Measurements from ENCODE around the gene HOGA1.

The HOGA1 gene

GRCh38 chr10:97580421-97581367, 3.5 kb upstream of the HOGA1 start:
- Mint-ChIP-seq H3K9me3 (no peaks in the 10 kb centered on the region), H3K27ac (no peak overlapping the region), H3K4me3 (no peak overlapping the region), H3K36me3 (no peaks in the 10 kb centered on the region), H3K4me1 (no peaks in the 10 kb centered on the region), H3K27me3 (peaks cover 2% of the 10 kb centered on the region)
- ATAC-seq (ENCODE audit: low read depth) (no peak), DNase-seq (ENCODE audit: low spot score in 2 of 2) (no peak)

- Mint-ChIP-seq H3K27ac (no peak overlapping the region), H3K4me1 (no peaks in the 10 kb centered on the region), H3K4me3 (no peak overlapping the region), H3K27me3 (peaks cover 2% of the 10 kb centered on the region), H3K9me3 (no peaks in the 10 kb centered on the region), H3K36me3 (no peaks in the 10 kb centered on the region)
- no peak for DNase-seq (ENCODE audit: low spot score in 2 of 2)
- no peak for ATAC-seq (ENCODE audit: low read depth)
Observed at GRCh38 chr10:97582169-97582568, 2.0 kb upstream of the HOGA1 start.

GRCh38 chr10:97583476-97583875, 713 bp upstream of the HOGA1 start:
- Mint-ChIP-seq H3K4me1 (no peaks in the 10 kb centered on the region), H3K4me3 (no peak overlapping the region), H3K9me3 (no peaks in the 10 kb centered on the region), H3K36me3 (no peaks in the 10 kb centered on the region), H3K27me3 (peaks cover 2% of the 10 kb centered on the region), H3K27ac (no peak overlapping the region)
- ATAC-seq (ENCODE audit: low read depth) (no peak), DNase-seq (ENCODE audit: low spot score in 2 of 2) (no peak)

GRCh38 chr10:97584798-97585438, 729 bp downstream of the HOGA1 start:
- H3K27me3 Mint-ChIP-seq: no peaks in the 10 kb centered on the region
- H3K4me1 Mint-ChIP-seq: no peaks in the 10 kb centered on the region
- H3K27ac Mint-ChIP-seq: no peak overlapping the region
- no peaks in the 10 kb centered on the region for H3K36me3 Mint-ChIP-seq
- DNase-seq (ENCODE audit: low spot score in 2 of 2) (no peak), ATAC-seq (ENCODE audit: low read depth) (no peak)
- no peak overlapping the region for H3K4me3 Mint-ChIP-seq
- no peaks in the 10 kb centered on the region for H3K9me3 Mint-ChIP-seq

GRCh38 chr10:97585439-97585811, 1.2 kb downstream of the HOGA1 start:
- H3K27ac Mint-ChIP-seq: no peak overlapping the region
- no peaks in the 10 kb centered on the region for H3K4me1 Mint-ChIP-seq
- H3K27me3 Mint-ChIP-seq: no peaks in the 10 kb centered on the region
- no peak overlapping the region for H3K4me3 Mint-ChIP-seq
- DNase-seq (ENCODE audit: low spot score in 2 of 2) (no peak), ATAC-seq (ENCODE audit: low read depth) (no peak)
- H3K9me3 Mint-ChIP-seq: no peaks in the 10 kb centered on the region
- no peaks in the 10 kb centered on the region for H3K36me3 Mint-ChIP-seq

GRCh38 chr10:97587183-97587582, 3.0 kb downstream of the HOGA1 start:
- Mint-ChIP-seq H3K9me3 (no peaks in the 10 kb centered on the region), H3K27me3 (no peaks in the 10 kb centered on the region), H3K36me3 (no peaks in the 10 kb centered on the region), H3K4me3 (no peak overlapping the region), H3K27ac (no peak overlapping the region), H3K4me1 (no peaks in the 10 kb centered on the region)
- no peak for ATAC-seq (ENCODE audit: low read depth)
- no peak for DNase-seq (ENCODE audit: low spot score in 2 of 2)

- ATAC-seq (ENCODE audit: low read depth) (no peak), DNase-seq (ENCODE audit: low spot score in 2 of 2) (no peak)
- Mint-ChIP-seq H3K4me1 (no peaks in the 10 kb centered on the region), H3K9me3 (no peaks in the 10 kb centered on the region), H3K27me3 (no peaks in the 10 kb centered on the region), H3K36me3 (no peaks in the 10 kb centered on the region), H3K27ac (no peak within 1 kb of the TSS), H3K4me3 (no peak within 1 kb of the TSS)
Observed at GRCh38 chr10:97589479-97589878, 5.3 kb downstream of the HOGA1 start, which contains the start of gene C10orf62. Gene C10orf62, plus strand, starts transcription at chr10:97589721. Its CDS starts 177 bp downstream, at chr10:97589898.

- Mint-ChIP-seq H3K27me3 (no peaks in the 10 kb centered on the region), H3K4me3 (no peak overlapping the region), H3K4me1 (no peaks in the 10 kb centered on the region), H3K27ac (no peak overlapping the region), H3K36me3 (no peaks in the 10 kb centered on the region), H3K9me3 (no peaks in the 10 kb centered on the region)
- DNase-seq (ENCODE audit: low spot score in 2 of 2) (no peak), ATAC-seq (ENCODE audit: low read depth) (no peak)
Observed at GRCh38 chr10:97590082-97590747, 6.0 kb downstream of the HOGA1 start.

GRCh38 chr10:97590748-97591495, 6.7 kb downstream of the HOGA1 start:
- Mint-ChIP-seq H3K27ac (no peak overlapping the region), H3K4me3 (no peak overlapping the region)

GRCh38 chr10:97593421-97593820, 9.2 kb downstream of the HOGA1 start:
- H3K36me3 Mint-ChIP-seq: no peaks in the 10 kb centered on the region
- no peaks in the 10 kb centered on the region for H3K4me1 Mint-ChIP-seq
- DNase-seq (ENCODE audit: low spot score in 2 of 2) (no peak), ATAC-seq (ENCODE audit: low read depth) (no peak)
- no peaks in the 10 kb centered on the region for H3K27me3 Mint-ChIP-seq
- H3K27ac Mint-ChIP-seq: no peak overlapping the region
- H3K4me3 Mint-ChIP-seq: no peak overlapping the region
- no peaks in the 10 kb centered on the region for H3K9me3 Mint-ChIP-seq

More at GRCh38 chr10:97590748-97591495, 6.7 kb downstream of the HOGA1 start:
- no peaks in the 10 kb centered on the region for H3K9me3 Mint-ChIP-seq
- DNase-seq (ENCODE audit: low spot score in 2 of 2) (no peak), ATAC-seq (ENCODE audit: low read depth) (no peak)
- H3K36me3 Mint-ChIP-seq: no peaks in the 10 kb centered on the region
- H3K4me1 Mint-ChIP-seq: no peaks in the 10 kb centered on the region
- no peaks in the 10 kb centered on the region for H3K27me3 Mint-ChIP-seq

GRCh38 chr10:97596101-97597082, 12.2 kb downstream of the HOGA1 start:
- no peaks in the 10 kb centered on the region for H3K9me3 Mint-ChIP-seq
- no peaks in the 10 kb centered on the region for H3K36me3 Mint-ChIP-seq
- H3K4me1 Mint-ChIP-seq: no peaks in the 10 kb centered on the region
- no peaks in the 10 kb centered on the region for H3K27me3 Mint-ChIP-seq
- H3K4me3 Mint-ChIP-seq: no peak overlapping the region
- ATAC-seq (ENCODE audit: low read depth): no peak
- no peak for DNase-seq (ENCODE audit: low spot score in 2 of 2)
- H3K27ac Mint-ChIP-seq: no peak overlapping the region

- no peak overlapping the region for H3K4me3 Mint-ChIP-seq
- no peaks in the 10 kb centered on the region for H3K27me3 Mint-ChIP-seq
- H3K27ac Mint-ChIP-seq: no peak overlapping the region
- no peaks in the 10 kb centered on the region for H3K36me3 Mint-ChIP-seq
- no peaks in the 10 kb centered on the region for H3K9me3 Mint-ChIP-seq
- no peaks in the 10 kb centered on the region for H3K4me1 Mint-ChIP-seq
- ATAC-seq (ENCODE audit: low read depth) (no peak), DNase-seq (ENCODE audit: low spot score in 2 of 2) (no peak)
Observed at GRCh38 chr10:97597778-97598177, 13.6 kb downstream of the HOGA1 start.
